ENCODE measurements around the gene UQCRFS1.
"Not testable (repeated sequence)": the region's sequence is repeated elsewhere in the genome, so short reads cannot be mapped to it uniquely, and the experiment has no call there.

UQCRFS1 gene

DNA sequence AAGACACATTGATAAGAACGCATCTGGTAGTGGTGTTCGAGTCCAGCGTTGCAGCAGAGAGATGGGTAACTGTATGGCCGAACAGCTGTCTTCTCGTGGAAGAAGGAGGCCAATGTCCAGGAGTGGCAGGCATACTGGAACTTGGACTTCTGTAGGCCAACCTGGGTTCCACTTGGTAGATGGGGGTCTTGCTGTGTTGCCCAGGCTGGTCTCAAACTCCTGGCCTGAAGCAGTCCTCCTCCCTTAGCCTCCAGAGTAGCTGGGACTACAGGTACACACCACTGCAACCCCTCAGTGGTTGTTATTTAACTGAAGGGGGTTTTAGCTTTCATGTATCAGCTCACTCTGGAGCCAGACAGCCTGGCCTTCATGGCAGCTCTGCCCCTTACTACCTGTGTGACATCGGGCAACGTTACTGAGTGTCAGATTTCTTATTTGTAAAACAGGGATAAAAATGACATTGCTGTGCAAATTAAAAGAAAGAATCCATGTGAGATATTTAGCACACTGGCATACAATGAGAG, 2.4 kb upstream of the UQCRFS1 start:
- Histone ChIP-seq H3K4me3 (ENCODE audit: low read depth, low read length) (no peak overlapping the region), H3K27me3 (ENCODE audit: insufficient read depth, low read length) (peaks cover 12% of the 10 kb centered on the region), H3K36me3 (ENCODE audit: insufficient read depth, low read length) (peaks cover 4% of the 10 kb centered on the region; the same call in 1 of the 2 replicates), H3K27ac (ENCODE audit: low read depth, low read length) (no peak overlapping the region), H3K79me2 (ENCODE audit: control insufficient read depth, insufficient read depth, low read length, unreplicated experiment) (peaks cover 20% of the 10 kb centered on the region), H2AFZ (ENCODE audit: low read length, unreplicated experiment) (no peak overlapping the region), H3K4me1 (ENCODE audit: control insufficient read depth, insufficient read depth, low read length, unreplicated experiment) (no peaks in the 10 kb centered on the region)

GRCh38 chr19:29214411-29214810, 1.5 kb upstream of the UQCRFS1 start:
- peaks cover 4% of the 10 kb centered on the region; the same call in 1 of the 2 replicates for H3K36me3 ChIP-seq (ENCODE audit: insufficient read depth, low read length)
- H3K27ac ChIP-seq (ENCODE audit: low read depth, low read length): no peak overlapping the region
- peaks cover 12% of the 10 kb centered on the region for H3K27me3 ChIP-seq (ENCODE audit: insufficient read depth, low read length)
- no peak overlapping the region for H3K4me3 ChIP-seq (ENCODE audit: low read depth, low read length)
- H3K4me1 ChIP-seq (ENCODE audit: control insufficient read depth, insufficient read depth, low read length, unreplicated experiment): peaks cover 6% of the 10 kb centered on the region
- no peak overlapping the region for H2AFZ ChIP-seq (ENCODE audit: low read length, unreplicated experiment)
- H3K79me2 ChIP-seq (ENCODE audit: control insufficient read depth, insufficient read depth, low read length, unreplicated experiment): peaks cover 28% of the 10 kb centered on the region

GRCh38 chr19:29212356-29212647, 649 bp downstream of the UQCRFS1 start:
- peak overlapping the region; percentile 80 for H3K4me3 ChIP-seq (ENCODE audit: low read depth, low read length)
- H3K27me3 ChIP-seq (ENCODE audit: insufficient read depth, low read length): no peaks in the 10 kb centered on the region
- peak overlapping the region; percentile 62; the same call in 1 of the 2 replicates for H3K27ac ChIP-seq (ENCODE audit: low read depth, low read length)
- peaks cover 7% of the 10 kb centered on the region for H3K4me1 ChIP-seq (ENCODE audit: control insufficient read depth, insufficient read depth, low read length, unreplicated experiment)
- peak overlapping the region; percentile 42 for H2AFZ ChIP-seq (ENCODE audit: low read length, unreplicated experiment)
- peaks cover 4% of the 10 kb centered on the region; the same call in 1 of the 2 replicates for H3K36me3 ChIP-seq (ENCODE audit: insufficient read depth, low read length)
- peaks cover 43% of the 10 kb centered on the region for H3K79me2 ChIP-seq (ENCODE audit: control insufficient read depth, insufficient read depth, low read length, unreplicated experiment)

DNA sequence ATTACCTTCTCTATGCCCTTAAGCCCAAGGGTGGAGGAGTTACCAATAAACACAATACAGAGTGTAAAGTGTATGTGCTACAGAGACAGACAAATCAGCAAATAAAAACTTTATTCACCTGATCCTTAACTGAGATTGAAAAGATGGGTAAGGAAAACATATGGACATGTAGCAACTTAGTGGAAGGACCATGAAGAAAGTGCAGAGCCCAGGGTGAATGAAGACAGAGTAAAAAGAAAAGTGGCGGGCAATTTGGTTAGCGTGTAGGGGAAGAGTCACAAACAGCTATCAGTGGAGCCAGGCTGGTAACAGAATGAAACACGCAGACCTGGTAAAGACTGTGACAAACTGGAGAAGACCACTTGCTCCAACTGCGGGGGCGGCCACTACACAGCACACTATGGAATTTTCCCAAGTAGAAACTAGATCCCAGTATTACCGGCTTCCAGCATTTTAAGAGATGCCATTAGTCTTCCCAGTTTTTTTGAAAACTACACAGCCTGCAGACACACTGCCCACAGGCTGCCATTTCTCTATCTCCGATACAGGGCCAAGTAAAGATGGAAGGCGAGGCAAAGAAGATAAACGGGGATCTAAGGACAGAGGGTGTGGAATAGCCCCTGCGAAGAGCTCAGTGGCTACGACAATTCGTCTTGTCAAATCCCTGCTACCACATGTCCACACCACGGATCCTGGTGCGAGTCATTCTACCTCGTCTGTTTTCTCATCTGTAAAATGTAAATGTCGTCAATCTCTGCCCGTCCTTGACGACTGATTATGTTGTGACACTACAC, 1.2 kb downstream of the UQCRFS1 start:
- H3K4me3 ChIP-seq (ENCODE audit: low read depth, low read length): peak overlapping the region; percentile 80
- peaks cover 7% of the 10 kb centered on the region for H3K4me1 ChIP-seq (ENCODE audit: control insufficient read depth, insufficient read depth, low read length, unreplicated experiment)
- no peaks in the 10 kb centered on the region for H3K27me3 ChIP-seq (ENCODE audit: insufficient read depth, low read length)
- H2AFZ ChIP-seq (ENCODE audit: low read length, unreplicated experiment): no peak overlapping the region
- H3K79me2 ChIP-seq (ENCODE audit: control insufficient read depth, insufficient read depth, low read length, unreplicated experiment): peaks cover 47% of the 10 kb centered on the region
- peaks cover 4% of the 10 kb centered on the region; the same call in 1 of the 2 replicates for H3K36me3 ChIP-seq (ENCODE audit: insufficient read depth, low read length)
- peak overlapping the region; percentile 62; the same call in 1 of the 2 replicates for H3K27ac ChIP-seq (ENCODE audit: low read depth, low read length)

GRCh38 chr19:29211041-29211440, 1.9 kb downstream of the UQCRFS1 start:
- not testable (repeated sequence) for H3K27me3 ChIP-seq (ENCODE audit: insufficient read depth, low read length); H3K4me1 ChIP-seq (ENCODE audit: control insufficient read depth, insufficient read depth, low read length, unreplicated experiment); H3K27ac ChIP-seq (ENCODE audit: low read depth, low read length); H2AFZ ChIP-seq (ENCODE audit: low read length, unreplicated experiment)
- Histone ChIP-seq H3K4me3 (ENCODE audit: low read depth, low read length) (peak overlapping the region; percentile 80), H3K79me2 (ENCODE audit: control insufficient read depth, insufficient read depth, low read length, unreplicated experiment) (peaks cover 54% of the 10 kb centered on the region), H3K36me3 (ENCODE audit: insufficient read depth, low read length) (peaks cover 10% of the 10 kb centered on the region; the same call in 1 of the 2 replicates)

DNA sequence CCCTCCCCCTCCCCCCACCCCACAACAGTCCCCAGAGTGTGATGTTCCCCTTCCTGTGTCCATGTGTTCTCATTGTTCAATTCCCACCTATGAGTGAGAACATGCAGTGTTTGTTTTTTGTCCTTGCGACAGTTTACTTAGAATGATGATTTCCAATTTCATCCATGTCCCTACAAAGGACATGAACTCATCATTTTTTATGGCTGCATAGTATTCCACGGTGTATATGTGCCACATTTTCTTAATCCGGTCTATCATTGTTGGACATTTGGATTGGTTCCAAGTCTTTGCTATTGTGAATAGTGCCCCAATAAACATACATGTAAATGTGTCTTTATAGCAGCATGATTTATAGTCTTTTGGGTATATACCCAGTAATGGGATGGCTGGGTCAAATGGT, 2.4 kb downstream of the UQCRFS1 start:
- H3K4me1 ChIP-seq (ENCODE audit: control insufficient read depth, insufficient read depth, low read length, unreplicated experiment); H3K27me3 ChIP-seq (ENCODE audit: insufficient read depth, low read length); H3K4me3 ChIP-seq (ENCODE audit: low read depth, low read length); H2AFZ ChIP-seq (ENCODE audit: low read length, unreplicated experiment); H3K27ac ChIP-seq (ENCODE audit: low read depth, low read length): not testable (repeated sequence)
- H3K79me2 ChIP-seq (ENCODE audit: control insufficient read depth, insufficient read depth, low read length, unreplicated experiment): peaks cover 55% of the 10 kb centered on the region
- peaks cover 10% of the 10 kb centered on the region; the same call in 1 of the 2 replicates for H3K36me3 ChIP-seq (ENCODE audit: insufficient read depth, low read length)

GRCh38 chr19:29207403-29208187, 5.4 kb downstream of the UQCRFS1 start:
- not testable (repeated sequence) for H3K27ac ChIP-seq (ENCODE audit: low read depth, low read length); H2AFZ ChIP-seq (ENCODE audit: low read length, unreplicated experiment); H3K27me3 ChIP-seq (ENCODE audit: insufficient read depth, low read length); H3K4me3 ChIP-seq (ENCODE audit: low read depth, low read length); H3K4me1 ChIP-seq (ENCODE audit: control insufficient read depth, insufficient read depth, low read length, unreplicated experiment)
- Histone ChIP-seq H3K79me2 (ENCODE audit: control insufficient read depth, insufficient read depth, low read length, unreplicated experiment) (peaks cover 53% of the 10 kb centered on the region), H3K36me3 (ENCODE audit: insufficient read depth, low read length) (peaks cover 10% of the 10 kb centered on the region; the same call in 1 of the 2 replicates)

DNA sequence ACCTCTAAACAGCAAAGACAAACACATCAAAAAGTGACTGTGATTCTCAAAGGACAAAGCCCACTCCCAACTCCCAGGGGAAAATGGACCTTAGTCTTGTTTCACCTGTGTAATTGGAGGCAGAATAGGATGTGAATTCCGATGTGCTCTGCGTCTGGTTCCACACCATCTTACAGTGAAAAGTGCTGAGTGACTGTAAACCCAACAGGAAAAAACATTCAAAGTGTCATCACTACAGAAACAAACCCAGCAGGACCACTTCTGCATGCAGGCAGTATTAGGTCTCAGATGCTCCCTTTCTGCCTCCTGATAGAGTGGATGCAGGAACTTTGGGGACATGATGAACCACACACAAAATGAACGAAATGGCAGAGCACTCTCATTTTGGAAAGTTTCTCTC, 6.5 kb downstream of the UQCRFS1 start:
- Histone ChIP-seq H3K4me1 (ENCODE audit: control insufficient read depth, insufficient read depth, low read length, unreplicated experiment) (peaks cover 7% of the 10 kb centered on the region), H3K4me3 (ENCODE audit: low read depth, low read length) (no peak overlapping the region), H3K36me3 (ENCODE audit: insufficient read depth, low read length) (peaks cover 9% of the 10 kb centered on the region; the same call in 1 of the 2 replicates), H3K27me3 (ENCODE audit: insufficient read depth, low read length) (no peaks in the 10 kb centered on the region), H3K27ac (ENCODE audit: low read depth, low read length) (no peak overlapping the region), H3K79me2 (ENCODE audit: control insufficient read depth, insufficient read depth, low read length, unreplicated experiment) (peaks cover 42% of the 10 kb centered on the region), H2AFZ (ENCODE audit: low read length, unreplicated experiment) (no peak overlapping the region)

GRCh38 chr19:29202281-29202680, 10.7 kb downstream of the UQCRFS1 start:
- no peak overlapping the region for H2AFZ ChIP-seq (ENCODE audit: low read length, unreplicated experiment)
- H3K4me1 ChIP-seq (ENCODE audit: control insufficient read depth, insufficient read depth, low read length, unreplicated experiment): no peaks in the 10 kb centered on the region
- H3K79me2 ChIP-seq (ENCODE audit: control insufficient read depth, insufficient read depth, low read length, unreplicated experiment): peaks cover 12% of the 10 kb centered on the region
- H3K36me3 ChIP-seq (ENCODE audit: insufficient read depth, low read length): peaks cover 6% of the 10 kb centered on the region; the same call in 1 of the 2 replicates
- H3K4me3 ChIP-seq (ENCODE audit: low read depth, low read length): no peak overlapping the region
- no peaks in the 10 kb centered on the region for H3K27me3 ChIP-seq (ENCODE audit: insufficient read depth, low read length)
- H3K27ac ChIP-seq (ENCODE audit: low read depth, low read length): no peak overlapping the region

DNA sequence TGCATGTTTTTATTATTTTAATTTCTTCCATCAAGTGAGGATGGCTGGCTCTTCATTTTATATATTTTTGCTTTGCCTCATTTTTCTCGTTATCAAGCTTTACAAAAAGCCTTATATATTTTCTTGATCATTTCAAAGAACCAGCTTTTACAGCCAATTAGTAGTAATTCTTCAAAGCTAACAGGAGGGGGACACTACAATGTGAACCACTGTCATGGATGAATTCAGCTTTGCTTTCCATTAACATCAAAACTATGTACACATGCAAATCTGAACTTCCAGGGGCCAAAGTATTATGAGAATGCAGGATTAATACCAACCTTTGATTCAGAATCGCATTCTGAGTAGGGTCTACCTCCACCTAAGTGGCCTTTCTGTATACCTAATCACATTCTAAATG, 11.1 kb downstream of the UQCRFS1 start:
- Histone ChIP-seq H3K4me3 (ENCODE audit: low read depth, low read length) (no peak overlapping the region), H3K79me2 (ENCODE audit: control insufficient read depth, insufficient read depth, low read length, unreplicated experiment) (peaks cover 9% of the 10 kb centered on the region), H3K4me1 (ENCODE audit: control insufficient read depth, insufficient read depth, low read length, unreplicated experiment) (no peaks in the 10 kb centered on the region), H3K36me3 (ENCODE audit: insufficient read depth, low read length) (peaks cover 6% of the 10 kb centered on the region; the same call in 1 of the 2 replicates), H3K27me3 (ENCODE audit: insufficient read depth, low read length) (no peaks in the 10 kb centered on the region), H3K27ac (ENCODE audit: low read depth, low read length) (no peak overlapping the region), H2AFZ (ENCODE audit: low read length, unreplicated experiment) (no peak overlapping the region)

Measured in ACC112 (cell line).